ENCODE measurements around the gene RASGEF1B.
"Not testable (repeated sequence)": the region's sequence is repeated elsewhere in the genome, so short reads cannot be mapped to it uniquely, and the experiment has no call there.

Gene RASGEF1B

DNA sequence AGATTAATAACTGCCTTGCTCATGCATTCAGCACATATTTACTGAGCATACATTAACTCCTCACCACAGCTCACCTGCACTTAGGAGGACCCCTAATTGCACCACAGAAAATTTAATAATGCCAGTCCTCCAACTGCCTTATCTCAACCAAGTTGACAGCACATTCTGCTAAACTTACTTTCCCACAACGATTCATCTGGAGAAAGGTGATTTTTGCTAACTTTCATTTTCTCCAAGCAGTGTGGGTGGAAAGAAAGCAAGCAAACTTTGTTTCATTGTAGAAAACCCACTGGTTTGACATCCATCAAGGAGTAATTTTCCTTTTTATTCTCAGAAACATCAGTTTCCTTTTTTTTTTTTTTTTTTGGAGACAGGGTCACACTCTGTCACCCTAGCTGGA is 49.1 kb downstream of the RASGEF1B start:
- Histone ChIP-seq H3K4me1 (ENCODE audit: control insufficient read depth, insufficient read depth, low read length) (peaks cover 48% of the 10 kb centered on the region), H3K9me3 (ENCODE audit: control insufficient read depth, insufficient read depth, low read length) (no peaks in the 10 kb centered on the region), H3K36me3 (ENCODE audit: control insufficient read depth, insufficient read depth, low read length) (no peaks in the 10 kb centered on the region), H3K4me3 (ENCODE audit: low read depth, low read length) (no peak overlapping the region), H3K9ac (ENCODE audit: low read depth, low read length) (no peak overlapping the region), H3K27me3 (ENCODE audit: control insufficient read depth, insufficient read depth, low read length) (no peaks in the 10 kb centered on the region)

- H3K36me3 ChIP-seq (ENCODE audit: control insufficient read depth, insufficient read depth, low read length) = no peaks in the 10 kb centered on the region
- H3K4me3 ChIP-seq (ENCODE audit: low read depth, low read length) = no peak overlapping the region
- peaks cover 42% of the 10 kb centered on the region for H3K4me1 ChIP-seq (ENCODE audit: control insufficient read depth, insufficient read depth, low read length)
- H3K27me3 ChIP-seq (ENCODE audit: control insufficient read depth, insufficient read depth, low read length) = no peaks in the 10 kb centered on the region
- H3K9me3 ChIP-seq (ENCODE audit: control insufficient read depth, insufficient read depth, low read length) = no peaks in the 10 kb centered on the region
- no peak overlapping the region for H3K9ac ChIP-seq (ENCODE audit: low read depth, low read length)
Measured at GRCh38 chr4:81421346-81422218, 50.1 kb downstream of the RASGEF1B start.

DNA sequence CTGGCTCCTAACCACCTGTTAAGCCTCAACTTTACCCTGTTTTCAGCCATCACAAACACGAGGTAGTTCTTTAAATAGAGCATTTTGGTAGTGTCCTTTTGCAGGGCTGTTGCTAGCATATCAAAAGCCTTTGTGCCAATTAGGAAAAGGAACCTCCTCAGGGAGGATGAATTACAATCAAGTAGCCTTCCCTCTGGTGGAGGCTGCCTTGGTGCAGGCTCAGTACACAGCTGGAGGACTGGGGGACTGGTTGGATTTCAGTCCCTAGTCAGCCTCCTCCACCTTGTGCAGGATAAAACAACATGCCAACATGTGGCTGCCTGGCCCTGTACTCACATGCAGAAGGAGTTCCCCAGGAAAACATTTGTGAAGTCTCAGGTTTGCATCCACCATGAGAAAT is 53.1 kb downstream of the RASGEF1B start:
- Histone ChIP-seq H3K4me3 (ENCODE audit: low read depth, low read length) (no peak overlapping the region), H3K36me3 (ENCODE audit: control insufficient read depth, insufficient read depth, low read length) (no peaks in the 10 kb centered on the region), H3K27me3 (ENCODE audit: control insufficient read depth, insufficient read depth, low read length) (no peaks in the 10 kb centered on the region), H3K4me1 (ENCODE audit: control insufficient read depth, insufficient read depth, low read length) (peaks cover 21% of the 10 kb centered on the region), H3K9me3 (ENCODE audit: control insufficient read depth, insufficient read depth, low read length) (no peaks in the 10 kb centered on the region), H3K9ac (ENCODE audit: low read depth, low read length) (no peak overlapping the region)

DNA sequence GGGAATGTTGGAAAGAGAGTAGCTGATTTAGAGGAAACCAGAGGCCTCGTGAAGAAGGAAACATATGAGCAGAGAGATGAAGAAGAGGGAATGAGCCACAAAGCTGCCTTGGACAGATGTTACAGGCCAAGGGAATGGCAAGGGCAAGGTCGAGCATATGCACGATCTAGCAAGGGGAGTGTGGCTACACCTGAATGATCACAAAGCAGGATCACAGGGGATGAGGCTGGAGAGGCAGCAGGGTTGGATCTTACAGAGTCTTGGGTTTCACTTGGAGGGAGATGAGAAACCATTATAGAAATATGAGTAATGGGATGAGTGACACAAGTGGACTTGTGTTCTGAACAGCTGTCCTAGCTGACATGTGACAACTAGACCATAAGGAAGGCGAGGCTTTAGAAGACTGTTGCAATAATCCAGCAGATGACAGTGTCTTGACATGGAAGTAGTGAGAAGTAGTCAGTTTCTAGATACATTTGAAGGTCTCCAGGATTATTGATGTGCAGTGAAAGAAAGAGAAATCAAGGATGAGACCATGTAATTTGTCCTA is 58.7 kb downstream of the RASGEF1B start:
- Histone ChIP-seq H3K9me3 (ENCODE audit: control insufficient read depth, insufficient read depth, low read length) (no peaks in the 10 kb centered on the region), H3K27me3 (ENCODE audit: control insufficient read depth, insufficient read depth, low read length) (no peaks in the 10 kb centered on the region), H3K4me1 (ENCODE audit: control insufficient read depth, insufficient read depth, low read length) (peaks cover 4% of the 10 kb centered on the region), H3K4me3 (ENCODE audit: low read depth, low read length) (no peak overlapping the region), H3K36me3 (ENCODE audit: control insufficient read depth, insufficient read depth, low read length) (no peaks in the 10 kb centered on the region), H3K9ac (ENCODE audit: low read depth, low read length) (no peak overlapping the region)

DNA sequence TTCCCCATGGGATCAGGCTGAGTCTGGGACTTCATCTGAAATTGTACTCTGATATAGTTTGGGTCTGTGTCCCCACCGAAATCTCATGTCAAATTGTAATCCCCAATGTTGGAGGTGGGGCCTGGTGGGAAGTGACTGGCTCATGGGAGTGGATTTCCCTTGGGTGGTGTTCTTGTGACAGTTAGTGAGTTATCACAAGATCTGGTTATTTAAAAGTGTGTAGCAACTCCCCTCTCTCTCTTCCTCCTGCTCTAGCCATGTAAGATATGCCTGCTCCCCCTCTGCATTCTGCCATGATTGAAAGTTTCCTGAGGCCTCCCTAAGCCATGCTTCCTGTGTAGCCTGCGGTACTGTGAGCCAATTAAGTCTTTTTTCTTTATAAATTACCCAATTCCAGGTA is 61.0 kb downstream of the RASGEF1B start:
- H3K36me3 ChIP-seq (ENCODE audit: control insufficient read depth, insufficient read depth, low read length) = no peaks in the 10 kb centered on the region
- H3K27me3 ChIP-seq (ENCODE audit: control insufficient read depth, insufficient read depth, low read length) = no peaks in the 10 kb centered on the region

DNA sequence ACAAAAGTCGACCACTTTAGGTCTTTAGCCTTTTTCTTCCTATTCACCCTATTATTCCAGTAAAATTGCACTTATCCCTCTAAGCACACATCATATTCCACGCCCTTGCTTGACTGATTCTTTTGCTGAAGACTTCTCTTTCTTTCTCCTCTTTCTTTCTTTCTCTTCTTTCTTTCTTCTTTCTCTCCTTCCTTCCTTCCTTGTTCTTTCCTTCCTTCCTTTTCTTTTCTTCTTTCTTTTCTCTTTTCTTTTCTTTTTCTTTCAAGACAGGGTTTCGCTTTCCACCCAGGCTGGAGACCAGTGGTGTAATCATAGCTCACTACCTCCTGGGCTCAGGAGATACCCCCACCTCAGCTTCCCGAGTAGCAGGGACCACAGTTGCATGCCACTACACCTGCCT is 61.9 kb downstream of the RASGEF1B start:
- Histone ChIP-seq H3K4me1 (ENCODE audit: control insufficient read depth, insufficient read depth, low read length) (no peaks in the 10 kb centered on the region), H3K9ac (ENCODE audit: low read depth, low read length) (no peak overlapping the region)

More for the DNA sequence above, 61.0 kb downstream of the RASGEF1B start:
- Histone ChIP-seq H3K9ac (ENCODE audit: low read depth, low read length) (no peak overlapping the region), H3K4me1 (ENCODE audit: control insufficient read depth, insufficient read depth, low read length) (no peaks in the 10 kb centered on the region), H3K9me3 (ENCODE audit: control insufficient read depth, insufficient read depth, low read length) (no peaks in the 10 kb centered on the region), H3K4me3 (ENCODE audit: low read depth, low read length) (no peak overlapping the region)

GRCh38 chr4:81408341-81408740 is 63.4 kb downstream of the RASGEF1B start:
- no peak overlapping the region for H3K9ac ChIP-seq (ENCODE audit: low read depth, low read length)
- no peaks in the 10 kb centered on the region for H3K9me3 ChIP-seq (ENCODE audit: control insufficient read depth, insufficient read depth, low read length)
- H3K4me1 ChIP-seq (ENCODE audit: control insufficient read depth, insufficient read depth, low read length) = no peaks in the 10 kb centered on the region
- H3K27me3 ChIP-seq (ENCODE audit: control insufficient read depth, insufficient read depth, low read length) = no peaks in the 10 kb centered on the region
- no peak overlapping the region for H3K4me3 ChIP-seq (ENCODE audit: low read depth, low read length)
- H3K36me3 ChIP-seq (ENCODE audit: control insufficient read depth, insufficient read depth, low read length) = no peaks in the 10 kb centered on the region

More for the DNA sequence above, 61.9 kb downstream of the RASGEF1B start:
- no peak overlapping the region for H3K4me3 ChIP-seq (ENCODE audit: low read depth, low read length)
- H3K27me3 ChIP-seq (ENCODE audit: control insufficient read depth, insufficient read depth, low read length) = no peaks in the 10 kb centered on the region
- H3K9me3 ChIP-seq (ENCODE audit: control insufficient read depth, insufficient read depth, low read length) = no peaks in the 10 kb centered on the region
- no peaks in the 10 kb centered on the region for H3K36me3 ChIP-seq (ENCODE audit: control insufficient read depth, insufficient read depth, low read length)

DNA sequence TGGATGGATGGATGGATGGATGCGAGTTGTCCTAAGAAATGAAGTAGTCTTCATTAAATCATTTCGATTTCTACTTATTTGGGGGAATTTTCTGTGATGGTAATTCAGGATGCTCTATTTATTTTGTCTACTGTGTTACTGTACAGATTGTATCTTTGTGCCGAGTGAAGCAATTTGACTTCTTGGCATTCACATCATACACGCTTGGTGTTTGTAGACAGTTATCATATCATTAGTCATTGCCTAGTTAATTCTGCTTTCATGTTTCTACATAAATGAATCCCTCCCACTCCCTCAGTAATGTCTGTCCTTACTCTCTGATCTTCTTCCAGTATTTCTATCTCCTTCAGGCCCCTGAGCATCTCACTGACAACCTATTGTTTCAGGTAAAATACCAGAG is 64.0 kb downstream of the RASGEF1B start:
- H3K27me3 ChIP-seq (ENCODE audit: control insufficient read depth, insufficient read depth, low read length) = no peaks in the 10 kb centered on the region
- H3K4me3 ChIP-seq (ENCODE audit: low read depth, low read length) = no peak overlapping the region
- H3K36me3 ChIP-seq (ENCODE audit: control insufficient read depth, insufficient read depth, low read length) = no peaks in the 10 kb centered on the region
- no peaks in the 10 kb centered on the region for H3K9me3 ChIP-seq (ENCODE audit: control insufficient read depth, insufficient read depth, low read length)
- no peaks in the 10 kb centered on the region for H3K4me1 ChIP-seq (ENCODE audit: control insufficient read depth, insufficient read depth, low read length)
- no peak overlapping the region for H3K9ac ChIP-seq (ENCODE audit: low read depth, low read length)

GRCh38 chr4:81406481-81406880 is 65.2 kb downstream of the RASGEF1B start:
- not testable (repeated sequence) for H3K36me3 ChIP-seq (ENCODE audit: control insufficient read depth, insufficient read depth, low read length); H3K4me1 ChIP-seq (ENCODE audit: control insufficient read depth, insufficient read depth, low read length); H3K9me3 ChIP-seq (ENCODE audit: control insufficient read depth, insufficient read depth, low read length); H3K27me3 ChIP-seq (ENCODE audit: control insufficient read depth, insufficient read depth, low read length); H3K9ac ChIP-seq (ENCODE audit: low read depth, low read length); H3K4me3 ChIP-seq (ENCODE audit: low read depth, low read length)

DNA sequence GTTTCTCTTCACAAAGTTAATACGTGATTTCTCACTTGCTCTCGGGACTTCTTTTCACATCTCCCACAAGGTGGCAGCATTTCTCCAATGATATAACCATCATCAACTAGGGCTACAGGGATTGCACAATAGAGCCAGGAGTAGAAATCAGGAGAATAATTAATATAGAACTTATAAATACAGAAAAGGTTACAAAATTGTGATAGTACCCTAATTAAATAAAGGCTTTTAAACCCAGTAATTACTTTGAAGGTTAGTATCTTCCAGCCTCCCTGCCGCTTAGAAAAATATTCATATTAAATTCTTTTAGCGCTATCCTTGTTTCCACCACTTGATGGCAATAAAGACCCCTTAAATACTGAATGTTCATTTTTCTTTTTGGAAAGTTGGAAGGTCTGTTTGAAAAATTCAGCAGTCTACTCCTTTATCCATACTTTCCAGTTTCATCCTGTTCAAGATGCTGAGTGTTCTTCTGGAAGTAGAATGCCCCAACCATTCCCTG is 65.8 kb downstream of the RASGEF1B start:
- Histone ChIP-seq H3K4me3 (ENCODE audit: low read depth, low read length) (no peak overlapping the region), H3K9ac (ENCODE audit: low read depth, low read length) (no peak overlapping the region), H3K4me1 (ENCODE audit: control insufficient read depth, insufficient read depth, low read length) (no peaks in the 10 kb centered on the region), H3K27me3 (ENCODE audit: control insufficient read depth, insufficient read depth, low read length) (no peaks in the 10 kb centered on the region), H3K36me3 (ENCODE audit: control insufficient read depth, insufficient read depth, low read length) (no peaks in the 10 kb centered on the region), H3K9me3 (ENCODE audit: control insufficient read depth, insufficient read depth, low read length) (no peaks in the 10 kb centered on the region)

DNA sequence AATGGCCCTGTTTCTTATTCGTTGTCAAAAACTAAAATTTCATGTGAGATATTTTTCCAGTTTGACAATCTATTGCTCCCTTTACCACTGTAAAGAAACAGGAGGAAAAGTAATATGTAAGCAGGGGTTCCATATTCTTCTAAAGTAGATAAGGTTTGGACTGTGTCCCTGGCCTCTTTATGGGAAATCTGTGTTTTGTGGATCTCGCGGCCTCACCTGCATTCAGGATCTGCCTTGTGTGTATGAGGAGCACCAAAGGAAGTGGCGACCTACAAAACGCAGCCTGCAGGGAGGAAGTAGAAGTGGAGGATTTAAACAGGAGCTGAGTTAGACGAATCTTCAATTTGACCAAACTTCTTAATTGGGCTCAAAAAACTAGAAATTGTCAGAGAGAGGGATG is 67.0 kb downstream of the RASGEF1B start:
- no peak overlapping the region for H3K9ac ChIP-seq (ENCODE audit: low read depth, low read length)
- H3K4me1 ChIP-seq (ENCODE audit: control insufficient read depth, insufficient read depth, low read length) = no peaks in the 10 kb centered on the region
- H3K36me3 ChIP-seq (ENCODE audit: control insufficient read depth, insufficient read depth, low read length) = no peaks in the 10 kb centered on the region
- no peaks in the 10 kb centered on the region for H3K27me3 ChIP-seq (ENCODE audit: control insufficient read depth, insufficient read depth, low read length)
- H3K9me3 ChIP-seq (ENCODE audit: control insufficient read depth, insufficient read depth, low read length) = no peaks in the 10 kb centered on the region
- H3K4me3 ChIP-seq (ENCODE audit: low read depth, low read length) = no peak overlapping the region

DNA sequence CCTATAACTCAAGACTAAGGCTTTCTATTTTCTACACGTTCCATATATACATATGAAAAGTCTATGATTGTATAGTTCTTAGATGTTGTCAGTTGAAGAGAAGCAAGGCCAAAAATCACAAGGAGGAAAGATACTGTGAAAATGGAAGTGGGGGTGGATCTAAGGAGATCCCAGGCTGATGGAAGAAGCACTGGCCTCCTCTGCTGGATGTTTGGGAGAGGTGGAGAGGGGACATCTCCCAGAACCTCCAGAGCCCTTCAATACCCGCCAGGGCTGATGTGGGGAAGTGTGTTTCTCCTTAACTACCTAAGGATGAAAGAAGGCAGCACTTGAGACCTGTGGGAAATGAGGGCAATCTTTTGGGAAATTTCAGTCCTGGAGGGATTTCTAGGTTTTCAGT is 67.4 kb downstream of the RASGEF1B start:
- Histone ChIP-seq H3K4me1 (ENCODE audit: control insufficient read depth, insufficient read depth, low read length) (no peaks in the 10 kb centered on the region), H3K4me3 (ENCODE audit: low read depth, low read length) (no peak overlapping the region), H3K9ac (ENCODE audit: low read depth, low read length) (no peak overlapping the region), H3K36me3 (ENCODE audit: control insufficient read depth, insufficient read depth, low read length) (no peaks in the 10 kb centered on the region), H3K9me3 (ENCODE audit: control insufficient read depth, insufficient read depth, low read length) (no peaks in the 10 kb centered on the region), H3K27me3 (ENCODE audit: control insufficient read depth, insufficient read depth, low read length) (no peaks in the 10 kb centered on the region)

All from iPS-15b (cell line).